H1 (cell line): ENCODE measurements around the gene GNAQ. TPM values are rescaled to one million over a fixed set of nuclear protein-coding genes. Genes with fewer than 3 reads are reported as not detected.

Source experiments
- CTCF ChIA-PET: fragments of 300-600 bp; sonication (Branson Sonifier 250); formaldehyde crosslinking; loops from one replicate; lab custom pipeline; 2021; ENCODE audit not compliant: partially characterized antibody; lab: Charles Lee
- POLR2A ChIA-PET: fragments of 300-600 bp; sonication (Branson Sonifier 250); formaldehyde crosslinking; loops from one replicate; lab custom pipeline; 2021; ENCODE audit warnings: inconsistent platforms; ENCODE audit not compliant: partially characterized antibody; lab: Charles Lee
- DNase-seq, 2 experiments: peaks; one replicate each; pipeline versions ENCODE4 v3.0.0 to v3.0.0-alpha.2; 2010 to 2022; ENCODE audit warnings: low spot score in 2 of 2, low read depth in 1 of 2, mixed read lengths in 1 of 2
- FAIRE-seq: peaks from 2 replicates; lab custom pipeline; 2011; peaks lifted over from hg19 to GRCh38; lab: Jason Lieb, UNC
- H2AFZ ChIP-seq: 2 replicates; pipeline ENCODE4 v1.8.1; 2012; ENCODE audit warnings: low read length, inconsistent platforms
- H2AK5ac ChIP-seq: 2 replicates; pipeline ENCODE4 v1.6.1; 2013; ENCODE audit warnings: low read depth, low read length
- H2BK120ac ChIP-seq: replicated peaks from 2 replicates; pipeline ENCODE3; 2013; ENCODE audit warnings: low read depth, low read length, inconsistent platforms
- H2BK12ac ChIP-seq: 2 replicates; pipeline ENCODE4 v1.6.1; 2013; ENCODE audit warnings: low read depth, low read length
- H2BK15ac ChIP-seq: 2 replicates; pipeline ENCODE4 v1.6.1; 2013; ENCODE audit warnings: low read length
- H2BK20ac ChIP-seq: 2 replicates; pipeline ENCODE4 v1.6.1; 2013; ENCODE audit warnings: low read length
- H2BK5ac ChIP-seq: 2 replicates; pipeline ENCODE4 v1.6.1; 2013; ENCODE audit warnings: low read depth, low read length
- H3K14ac ChIP-seq: 2 replicates; pipeline ENCODE4 v1.6.1; 2013; ENCODE audit warnings: inconsistent platforms; ENCODE audit not compliant: insufficient read length
- H3K18ac ChIP-seq: 2 replicates; pipeline ENCODE4 v1.6.1; 2013; ENCODE audit warnings: low read length; ENCODE audit errors: extremely low read depth
- H3K23ac ChIP-seq: 2 replicates; pipeline ENCODE4 v1.6.1; 2013; ENCODE audit warnings: inconsistent platforms; ENCODE audit not compliant: insufficient read length
- H3K23me2 ChIP-seq: 2 replicates; pipeline ENCODE4 v1.6.1; 2013; ENCODE audit warnings: low read depth, low read length
- H3K27ac ChIP-seq: 2 replicates; pipeline ENCODE4 v1.6.1; 2011; ENCODE audit warnings: low read depth, low read length, inconsistent platforms
- H3K27me3 ChIP-seq, 4 experiments: replicated peaks in 1 of 4; 1 replicate in 1 of 4; 2 replicates in 3 of 4; pipeline versions ENCODE4 v1.6.1 to v1.8.1; 2011 to 2013; ENCODE audit warnings: low read length in 3 of 4, mild to moderate bottlenecking in 3 of 4, inconsistent platforms in 2 of 4, mixed read lengths in 2 of 4, moderate library complexity in 1 of 4; ENCODE audit not compliant: control insufficient read depth in 3 of 4, insufficient read depth in 3 of 4; ENCODE audit errors: extremely low read depth in 1 of 4
- H3K36me3 ChIP-seq, 4 experiments: 2 replicates each; pipeline versions ENCODE4 v1.6.1 to v1.8.1; 2011 to 2013; ENCODE audit warnings: mild to moderate bottlenecking in 4 of 4, low read length in 3 of 4, moderate library complexity in 2 of 4, control low read depth in 1 of 4, inconsistent platforms in 1 of 4; ENCODE audit not compliant: insufficient read depth in 4 of 4, control insufficient read depth in 2 of 4
- H3K4ac ChIP-seq: replicated peaks from 2 replicates; pipeline ENCODE3; 2013; ENCODE audit warnings: low read length, low read depth, mixed read lengths, inconsistent platforms; ENCODE audit not compliant: insufficient read length
- H3K4me1 ChIP-seq, 4 experiments: replicated peaks in 1 of 4; 1 replicate in 1 of 4; 2 replicates in 3 of 4; pipeline versions ENCODE4 v1.6.1 to v1.8.1; 2011 to 2013; ENCODE audit warnings: low read length in 3 of 4, inconsistent platforms in 2 of 4, mixed read lengths in 1 of 4; ENCODE audit not compliant: insufficient read depth in 4 of 4, control insufficient read depth in 3 of 4
- H3K4me2 ChIP-seq, 2 experiments: 2 replicates each; pipeline versions ENCODE4 v1.6.1 to v1.8.1; 2011 to 2013; ENCODE audit warnings: low read depth in 2 of 2, low read length in 2 of 2, control low read depth in 1 of 2, inconsistent platforms in 1 of 2, mild to moderate bottlenecking in 1 of 2; ENCODE audit not compliant: insufficient read depth in 1 of 2
- H3K4me3 ChIP-seq, 4 experiments: fragments of 200-600, 300-600 bp in 1 of 4; sonication (generic), shearing (Covaris generic), sonication (Bioruptor Twin) in 1 of 4; 2 replicates each; pipeline versions ENCODE4 v1.5.1 to v1.8.1; 2011 to 2016; ENCODE audit warnings: low read length in 4 of 4, low read depth in 3 of 4, control low read depth in 2 of 4, inconsistent platforms in 2 of 4, mild to moderate bottlenecking in 2 of 4, mixed read lengths in 1 of 4, moderate library complexity in 1 of 4; ENCODE audit not compliant: insufficient read depth in 2 of 4; ENCODE audit errors: extremely low read depth in 1 of 4
- H3K56ac ChIP-seq: replicated peaks from 2 replicates; pipeline ENCODE3; 2013; ENCODE audit warnings: low read depth, mild to moderate bottlenecking, mixed read lengths, low read length, inconsistent platforms; ENCODE audit not compliant: insufficient read length
- H3K79me1 ChIP-seq: 2 replicates; pipeline ENCODE4 v1.6.1; 2013; ENCODE audit warnings: low read depth, low read length, control low read depth
- H3K79me2 ChIP-seq, 2 experiments: 2 replicates each; pipeline versions ENCODE4 v1.6.1 to v1.8.1; 2012 to 2013; ENCODE audit warnings: low read length in 2 of 2, mild to moderate bottlenecking in 2 of 2, inconsistent platforms in 1 of 2; ENCODE audit not compliant: insufficient read depth in 2 of 2, control insufficient read depth in 1 of 2
- H3K9ac ChIP-seq, 4 experiments: replicated peaks in 1 of 4; 1 replicate in 1 of 4; 2 replicates in 3 of 4; pipeline versions ENCODE4 v1.6.1 to v1.8.1; 2011 to 2013; ENCODE audit warnings: low read depth in 3 of 4, low read length in 3 of 4, control low read depth in 2 of 4, mild to moderate bottlenecking in 2 of 4, moderate library complexity in 2 of 4, inconsistent platforms in 1 of 4; ENCODE audit errors: extremely low read depth in 1 of 4
- H3K9me3 ChIP-seq, 2 experiments: 2 replicates each; pipeline versions ENCODE4 v1.6.1 to v1.8.1; 2012 to 2013; ENCODE audit warnings: mild to moderate bottlenecking in 2 of 2, moderate library complexity in 2 of 2, control low read depth in 1 of 2, inconsistent platforms in 1 of 2, low read depth in 1 of 2, low read length in 1 of 2, mixed read lengths in 1 of 2; ENCODE audit not compliant: insufficient read depth in 2 of 2
- H4K20me1 ChIP-seq, 2 experiments: replicated peaks in 1 of 2; 2 replicates each; pipeline versions ENCODE3 to v1.8.1; 2011 to 2013; ENCODE audit warnings: inconsistent platforms in 2 of 2, low read length in 2 of 2, mild to moderate bottlenecking in 1 of 2; ENCODE audit not compliant: insufficient read depth in 2 of 2, control insufficient read depth in 1 of 2
- H4K5ac ChIP-seq: 2 replicates; pipeline ENCODE4 v1.6.1; 2013; ENCODE audit warnings: low read length, low read depth, mixed read lengths, inconsistent platforms; ENCODE audit not compliant: insufficient read length
- H4K8ac ChIP-seq: 2 replicates; pipeline ENCODE4 v1.8.0; 2013; ENCODE audit warnings: mild to moderate bottlenecking, moderate library complexity, low read length, inconsistent platforms; ENCODE audit not compliant: insufficient read depth; ENCODE audit errors: extremely low read depth
- H4K91ac ChIP-seq: replicated peaks from 2 replicates; pipeline ENCODE3; 2013; ENCODE audit warnings: low read length, mixed read lengths, inconsistent platforms; ENCODE audit not compliant: insufficient read length
- BCL11A ChIP-seq, 2 experiments: IDR thresholded peaks; one replicate each; pipeline ENCODE4 v1.6.1; 2011; ENCODE audit warnings: low read depth in 2 of 2, low read length in 2 of 2, mild to moderate bottlenecking in 2 of 2
- CBX5 ChIP-seq: fragments of 300-800, 300-1000 bp; sonication (generic); IDR thresholded peaks from 2 replicates; pipeline ENCODE4 v1.7.1; 2016; ENCODE audit warnings: antibody characterized with exemption, low read length, low read depth
- CTBP2 ChIP-seq: IDR thresholded peaks from 2 replicates; pipeline ENCODE4 v1.7.0; 2011; ENCODE audit warnings: borderline replicate concordance, mild to moderate bottlenecking, moderate library complexity, mixed read lengths, low read length; ENCODE audit not compliant: insufficient read depth, insufficient read length
- E2F6 ChIP-seq: IDR thresholded peaks from 2 replicates; pipeline ENCODE4 v1.6.1; 2012; ENCODE audit warnings: inconsistent platforms
- EGR1 ChIP-seq: IDR thresholded peaks from 2 replicates; pipeline ENCODE4 v1.6.1; 2011; ENCODE audit warnings: low read depth, low read length, borderline replicate concordance
- EP300 ChIP-seq, 2 experiments: IDR thresholded peaks; 1 replicate in 1 of 2; 2 replicates in 1 of 2; pipeline ENCODE4 v1.6.1; 2011 to 2012; ENCODE audit warnings: low read depth in 2 of 2, low read length in 2 of 2, mild to moderate bottlenecking in 2 of 2, borderline replicate concordance in 1 of 2, inconsistent platforms in 1 of 2, moderate library complexity in 1 of 2
- KDM5A ChIP-seq: fragments of 200-600 bp; IDR thresholded peaks from 2 replicates; pipeline ENCODE4 v1.7.1; 2012; ENCODE audit warnings: mild to moderate bottlenecking, low read length, inconsistent platforms, mixed read lengths
- MAFK ChIP-seq: IDR thresholded peaks from 2 replicates; pipeline ENCODE4 v1.6.1; 2012; ENCODE audit warnings: low read depth, mild to moderate bottlenecking, improper control_type of control experiment, low read length
- POLR2A ChIP-seq, 2 experiments: IDR thresholded peaks; 1 replicate in 1 of 2; 2 replicates in 1 of 2; pipeline ENCODE4 v1.6.1; 2011; ENCODE audit warnings: low read depth in 2 of 2, low read length in 2 of 2, mild to moderate bottlenecking in 2 of 2; ENCODE audit errors: control extremely low read depth in 1 of 2
- POLR2AphosphoS5 ChIP-seq: IDR thresholded peaks from 2 replicates; pipeline ENCODE4 v1.6.1; 2011; ENCODE audit warnings: low read depth, low read length
- RBBP5 ChIP-seq: IDR thresholded peaks from 2 replicates; pipeline ENCODE4 v1.7.1; 2012; ENCODE audit warnings: low read depth, mild to moderate bottlenecking, inconsistent platforms, low read length, moderate library complexity, borderline replicate concordance
- SP2 ChIP-seq: IDR thresholded peaks from 2 replicates; pipeline ENCODE4 v1.6.1; 2012; ENCODE audit warnings: mild to moderate bottlenecking, low read length, inconsistent platforms
- SUZ12 ChIP-seq: fragments of 200-600 bp; sonication (generic); IDR thresholded peaks from 2 replicates; pipeline ENCODE4 v1.6.1; 2012; ENCODE audit warnings: mild to moderate bottlenecking, inconsistent platforms, low read length, moderate library complexity, mixed read lengths
- TEAD4 ChIP-seq: IDR thresholded peaks from 2 replicates; pipeline ENCODE4 v1.6.1; 2012; ENCODE audit warnings: low read depth, low read length, inconsistent platforms, mixed read lengths
- WGBS, 2 experiments: shearing (Covaris generic) in 1 of 2; methylation state at CpG; one replicate each; pipeline versions ENCODE4 v1.1.6 to v1.1.7; 2013 to 2015; ENCODE audit warnings: low lambda C conversion rate in 2 of 2, mixed read lengths in 2 of 2, inconsistent platforms in 1 of 2, low coverage in 1 of 2, missing lambda C conversion rate in 1 of 2; ENCODE audit not compliant: insufficient replicate concordance in 2 of 2, insufficient coverage in 1 of 2, insufficient read length in 1 of 2; ENCODE audit errors: extremely low coverage in 1 of 2, missing lambda C conversion rate in 1 of 2; 5-methylcytosine and 5-hydroxymethylcytosine counted together
- polyA plus RNA-seq, 7 experiments: library from polyadenylated mRNA; depleted of rRNA in 3 of 7; stranded (reverse) in 5 of 7; unstranded in 2 of 7; fragments of >200 nt in 5 of 7; fragments of 200-250 nt in 2 of 7; gene quantifications; 1 replicate in 5 of 7; 2 replicates in 1 of 7; 4 replicates in 1 of 7; pipeline versions ENCODE4 v1.2.1 to v1.2.3, GENCODE V29; 2011 to 2013; ENCODE audit warnings: missing spikeins in 2 of 7, mixed read lengths in 2 of 7
- total RNA-seq: library from RNA; stranded (reverse); fragmentation: NEBNext Ultra II Directional; extraction: Animal tissue kit (Norgen Biotek cat#: 25700); gene quantifications from 2 replicates; pipeline ENCODE4 v1.2.1, GENCODE V29; 2021

Gene GNAQ
- total and polyA plus RNA-seq, 2 of the 8 experiments (the other 6 are each of a cell fraction or from before 2014, with no cell fraction given), result 22.8 to 63.8 TPM

- no peak overlapping the region for H3K9ac ChIP-seq
- CTCF ChIA-PET, result interaction anchor here (1.1 to 3.1 kb wide), 4 partner anchors 13 to 134 kb away, joined by 3 to 18 read pairs (median 4); no protein-coding TSS in a partner anchor
- TF ChIP-seq SUZ12 (no peak), BCL11A (IDR thresholded peaks at IDR 0.05; ENCODE audit: low read depth in 2 of 2, low read length in 2 of 2) (no peak), EP300 (IDR thresholded peaks at IDR 0.05; ENCODE audit: borderline replicate concordance in 1 of 2, low read depth in 2 of 2, low read length in 2 of 2) (no peak), RBBP5 (no peak), TEAD4 (no peak), CBX5 (no peak), E2F6 (no peak), SP2 (no peak), MAFK (no peak), KDM5A (no peak), CTBP2 (no peak), EGR1 (no peak), POLR2AphosphoS5 (no peak), POLR2A (IDR thresholded peaks at IDR 0.05; ENCODE audit: control extremely low read depth in 1 of 2, low read depth in 2 of 2, low read length in 2 of 2) (no peak)
These were observed 50.3 kb downstream of the GNAQ start for GRCh38 chr9:77981332-77981731.

More at GRCh38 chr9:77981332-77981731, 50.3 kb downstream of the GNAQ start:
- Histone ChIP-seq H2BK12ac (no peak overlapping the region), H3K36me3 (no peaks in the 10 kb centered on the region; a peak in 2 of 8 replicates), H4K8ac (no peak overlapping the region), H3K23me2 (no peaks in the 10 kb centered on the region), H3K4ac (no peak overlapping the region), H3K4me1 (peaks cover 0 to 13% (median 6%) of the 10 kb centered on the region in 4 experiments; a peak in 3 of 7 replicates), H2BK20ac (no peak overlapping the region), H3K27me3 (no peaks in the 10 kb centered on the region), H3K23ac (no peak overlapping the region), H2AK5ac (no peak overlapping the region), H3K79me2 (peaks cover 0 to 74% of the 10 kb centered on the region in 2 experiments; a peak in 2 of 4 replicates), H3K4me3 (no peak overlapping the region), H2AFZ (no peak overlapping the region), H2BK15ac (no peak overlapping the region), H3K56ac (no peak overlapping the region), H2BK5ac (no peak overlapping the region), H4K20me1 (peaks cover 0 to 4% of the 10 kb centered on the region in 2 experiments), H3K18ac (no peak overlapping the region), H4K5ac (no peak overlapping the region), H2BK120ac (no peak overlapping the region), H4K91ac (no peak overlapping the region), H3K14ac (no peak overlapping the region), H3K79me1 (no peaks in the 10 kb centered on the region; the same call in 1 of the 2 replicates), H3K4me2 (no peak overlapping the region), H3K9me3 (no peaks in the 10 kb centered on the region), H3K27ac (no peak overlapping the region; the same call in 1 of the 2 replicates)
- POLR2A ChIA-PET, result interaction anchor here (1.0 to 1.6 kb wide), 2 partner anchors 8 to 316 kb away, joined by 3 to 4 read pairs; partner anchors contain the start of gene PSAT1
- FAIRE-seq (no peak), DNase-seq (no peak)
- WGBS, 2 experiments, result 84% methylated on average over 2 of the region's 2 CpGs; no CpG with 5 or more reads in 1 of the 2 experiments
